ENCODE results near the gene EPHB1.
"Not testable (repeated sequence)": the region's sequence is repeated elsewhere in the genome, so short reads cannot be mapped to it uniquely, and the experiment has no call there.

The EPHB1 gene

GRCh38 chr3:135093121-135093520 lies 298.1 kb downstream of the EPHB1 start:
- no peak for DNase-seq

DNA sequence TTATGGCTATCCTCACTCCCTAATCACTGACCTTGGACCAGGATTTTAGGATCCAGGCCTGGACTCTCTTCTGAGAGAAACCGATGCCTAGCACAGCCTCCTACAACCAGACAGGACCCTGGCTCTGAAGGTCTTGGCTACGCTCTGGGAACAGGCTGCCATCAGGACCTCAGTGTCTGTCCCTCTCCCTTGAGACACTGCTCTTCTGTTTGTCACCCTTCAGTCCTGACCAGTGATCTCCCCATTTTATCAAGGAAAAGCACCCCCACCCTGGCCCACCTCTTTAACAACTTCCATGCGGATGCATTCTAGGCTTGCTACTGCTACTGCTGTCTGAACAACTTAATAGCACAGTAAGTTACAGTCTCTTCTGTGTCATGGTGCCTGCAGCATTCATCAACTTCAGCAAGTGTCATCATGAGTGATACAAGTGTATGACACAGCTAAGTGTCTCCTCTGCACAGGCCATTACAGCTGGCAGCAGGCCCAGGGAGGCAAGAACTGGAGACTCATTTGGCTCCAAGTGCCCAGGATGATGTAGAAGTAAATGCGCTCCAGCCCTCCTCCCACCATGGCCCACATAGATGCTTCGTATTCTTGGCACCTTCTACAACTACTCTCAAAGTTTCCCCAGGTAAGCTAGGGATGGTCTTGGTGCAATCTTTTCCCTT lies 302.4 kb downstream of the EPHB1 start:
- no peak for DNase-seq

- DNase-seq: no peak
Measured at GRCh38 chr3:135099734-135100355, 304.8 kb downstream of the EPHB1 start.

- no peak for DNase-seq
Measured at GRCh38 chr3:135100366-135100765, 305.3 kb downstream of the EPHB1 start.

GRCh38 chr3:135103917-135104316 lies 308.9 kb downstream of the EPHB1 start:
- no peak for DNase-seq

- DNase-seq: no peak
Measured at GRCh38 chr3:135106445-135106844, 311.4 kb downstream of the EPHB1 start.

GRCh38 chr3:135107043-135107442 lies 312.0 kb downstream of the EPHB1 start:
- DNase-seq: no peak

- no peak for DNase-seq
Measured at GRCh38 chr3:135109681-135110080, 314.6 kb downstream of the EPHB1 start.

- not testable (repeated sequence) for DNase-seq
Measured at GRCh38 chr3:135114551-135114950, 319.5 kb downstream of the EPHB1 start.

DNA sequence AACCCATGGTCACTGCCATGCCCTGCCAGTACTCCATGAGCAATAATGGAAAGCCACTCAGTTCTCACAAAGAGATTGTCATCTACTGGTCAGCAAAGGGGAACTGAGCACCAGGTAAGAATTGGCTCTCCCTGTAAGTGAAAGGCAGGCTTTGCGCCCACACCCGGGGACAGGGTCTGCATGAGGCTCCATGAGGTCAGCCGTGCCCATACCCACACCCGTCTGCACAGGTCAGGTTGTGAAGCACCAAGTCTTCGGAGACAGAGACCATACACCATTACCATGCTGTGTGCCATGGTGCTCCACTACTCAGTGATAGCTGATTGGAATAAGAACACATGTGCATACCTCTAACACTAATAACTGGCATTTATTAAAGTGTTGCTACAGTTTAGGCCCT lies 322.9 kb downstream of the EPHB1 start:
- DNase-seq: no peak

- DNase-seq: no peak
Measured at GRCh38 chr3:135118792-135119191, 323.7 kb downstream of the EPHB1 start.

DNA sequence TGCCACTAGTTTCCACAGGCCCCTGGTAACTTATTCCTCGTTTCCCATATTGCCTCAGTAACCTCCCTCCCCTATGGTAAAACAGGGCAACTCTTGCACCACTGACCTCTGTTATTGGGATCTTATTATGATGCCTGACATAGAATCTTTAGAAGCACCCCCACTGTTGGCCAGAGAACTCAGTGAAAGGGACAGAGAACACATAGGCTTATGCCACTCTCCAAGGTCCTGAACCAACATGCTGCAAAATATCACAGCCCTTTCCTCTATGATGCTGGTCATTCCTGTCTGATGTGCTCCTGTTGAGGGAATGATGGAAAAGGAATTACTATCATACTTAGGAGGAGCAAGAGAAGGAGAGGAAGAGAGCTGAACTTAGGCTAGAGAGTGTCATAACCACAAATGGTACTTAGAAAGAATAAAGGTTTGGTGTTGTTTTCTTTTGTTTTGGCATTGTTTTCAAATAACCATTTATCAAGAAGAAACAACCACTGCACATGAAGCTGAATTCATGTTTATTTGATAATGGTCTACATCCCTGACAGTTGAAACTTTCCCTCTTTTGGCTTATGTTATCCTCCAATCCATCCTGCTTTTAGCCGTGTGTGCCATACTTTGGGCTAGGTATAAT lies 330.2 kb downstream of the EPHB1 start:
- DNase-seq: no peak

DNA sequence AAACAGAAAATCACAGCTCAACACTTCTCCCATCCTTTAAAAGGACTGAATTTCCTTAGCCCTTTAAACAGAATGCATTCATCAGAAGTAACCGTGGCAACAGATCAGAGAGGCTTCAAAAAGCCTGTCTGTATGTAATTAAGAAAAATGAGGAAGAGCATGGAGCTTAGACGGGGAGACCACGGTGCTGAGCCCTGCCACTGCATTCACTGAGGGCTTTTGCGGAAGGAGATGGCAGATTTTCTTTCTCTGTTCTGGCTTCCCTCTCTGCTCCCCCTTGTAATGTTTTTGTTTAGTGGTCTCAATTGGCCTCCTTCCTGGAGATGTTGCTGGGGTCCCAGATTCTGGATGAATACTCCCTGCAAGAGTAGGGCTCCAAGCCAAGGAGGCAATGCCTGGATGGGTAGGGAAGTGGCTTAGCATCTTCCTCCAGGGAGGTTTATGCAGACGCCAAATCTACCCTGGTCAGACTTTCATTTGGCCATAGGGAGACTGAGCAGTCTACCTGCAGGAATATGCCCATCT lies 332.9 kb downstream of the EPHB1 start:
- no peak for DNase-seq

- no peak for DNase-seq
Measured at GRCh38 chr3:135128818-135129217, 333.8 kb downstream of the EPHB1 start.

- DNase-seq: no peak
Measured at GRCh38 chr3:135131290-135131689, 336.2 kb downstream of the EPHB1 start.

DNA sequence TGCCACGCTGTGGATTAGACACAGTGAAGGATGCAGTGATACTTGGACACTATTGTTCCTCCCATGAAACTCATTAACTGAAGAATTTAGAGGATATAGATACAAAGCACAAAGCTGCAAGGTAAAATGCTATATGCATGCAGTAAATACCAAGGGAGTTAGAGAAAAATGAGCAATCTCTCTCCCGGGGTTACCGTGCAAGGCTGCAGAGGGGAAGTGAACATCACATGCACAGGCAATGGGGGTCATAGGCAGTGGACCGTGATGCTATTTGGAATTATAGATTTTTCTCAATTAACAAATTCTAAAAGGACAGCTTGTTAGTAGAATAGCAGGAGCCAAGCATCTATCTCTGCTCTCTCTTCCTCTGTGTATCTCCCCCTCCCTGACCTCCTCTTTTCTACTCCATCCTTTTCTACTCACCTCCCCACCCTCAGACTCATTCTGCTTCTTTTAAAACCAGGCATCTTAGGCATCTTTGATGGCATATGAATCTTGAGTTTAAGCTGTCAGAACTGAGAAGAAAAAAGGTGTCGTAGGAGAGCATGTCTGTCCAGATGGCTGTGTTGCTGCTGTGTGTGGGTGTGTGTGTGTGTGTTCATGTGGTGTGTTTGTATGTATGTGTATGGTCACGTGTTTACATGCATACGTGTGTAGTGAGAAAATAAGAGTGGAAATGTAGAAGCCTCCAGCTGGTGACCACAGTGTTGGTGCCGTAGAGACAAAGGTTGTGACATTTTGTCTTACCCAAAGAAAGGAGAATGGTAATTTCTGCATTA lies 339.0 kb downstream of the EPHB1 start:
- DNase-seq: no peak

DNA sequence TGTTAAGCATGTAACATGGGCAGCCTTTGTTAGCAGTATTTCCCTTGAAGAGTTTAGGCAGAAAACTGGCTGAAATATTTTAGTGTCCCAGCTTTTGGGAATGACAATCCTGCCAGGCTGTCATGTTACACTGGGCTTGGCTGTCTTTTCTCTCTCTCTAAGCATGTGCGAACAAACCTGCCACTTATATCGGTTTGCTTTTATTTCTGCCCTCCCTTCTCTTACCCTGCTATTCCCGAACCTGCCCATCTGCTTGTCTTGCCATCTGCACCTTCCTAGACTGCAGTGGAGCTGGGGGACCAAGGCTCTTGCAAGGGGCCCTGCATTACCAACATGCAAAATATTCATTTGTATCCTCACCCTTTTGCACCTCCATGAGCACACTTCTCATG lies 339.6 kb downstream of the EPHB1 start:
- no peak for DNase-seq

- no peak for DNase-seq
Measured at GRCh38 chr3:135135445-135135844, 340.4 kb downstream of the EPHB1 start.

- no peak for DNase-seq
Measured at GRCh38 chr3:135136361-135137100, 341.5 kb downstream of the EPHB1 start.

DNA sequence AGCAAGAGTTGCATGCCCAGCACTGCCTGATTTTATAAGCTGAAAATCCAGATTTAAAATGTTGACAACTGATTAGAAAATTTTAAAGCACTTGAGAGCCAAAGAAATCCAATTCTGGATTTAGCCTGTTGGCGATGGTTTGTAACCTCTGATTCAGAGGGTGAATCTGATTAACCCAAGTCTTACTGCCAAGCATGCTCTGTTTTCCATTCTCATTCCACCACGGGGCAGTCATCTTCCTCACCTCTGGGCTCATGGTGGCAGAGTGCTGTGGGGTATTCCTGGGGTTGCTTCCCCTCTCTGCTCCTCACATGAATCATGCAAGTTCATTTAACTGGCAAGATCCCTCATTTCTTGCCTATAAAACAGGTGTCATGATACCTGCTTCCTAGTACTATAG lies 342.2 kb downstream of the EPHB1 start:
- DNase-seq: no peak

GRCh38 chr3:135138776-135139175 lies 343.7 kb downstream of the EPHB1 start:
- DNase-seq: no peak

GRCh38 chr3:135140591-135140990 lies 345.5 kb downstream of the EPHB1 start:
- no peak for DNase-seq

GRCh38 chr3:135141160-135141559 lies 346.1 kb downstream of the EPHB1 start:
- no peak for DNase-seq

All from activated gamma-delta T cell treated with Interleukin-2 at 50 U/mL for 16 hours (primary cell).